NCI-H128 (cell line): ENCODE measurements around the gene CHRND.

Experiments used
- DNase-seq: peaks from one replicate; lab custom pipeline; 2025; ENCODE audit not compliant: unreplicated experiment; lab: John Stamatoyannopoulos, UW

CHRND gene

GRCh38 chr2:232541195-232541960, 15.4 kb downstream of the CHRND start:
- no peak for DNase-seq

DNA sequence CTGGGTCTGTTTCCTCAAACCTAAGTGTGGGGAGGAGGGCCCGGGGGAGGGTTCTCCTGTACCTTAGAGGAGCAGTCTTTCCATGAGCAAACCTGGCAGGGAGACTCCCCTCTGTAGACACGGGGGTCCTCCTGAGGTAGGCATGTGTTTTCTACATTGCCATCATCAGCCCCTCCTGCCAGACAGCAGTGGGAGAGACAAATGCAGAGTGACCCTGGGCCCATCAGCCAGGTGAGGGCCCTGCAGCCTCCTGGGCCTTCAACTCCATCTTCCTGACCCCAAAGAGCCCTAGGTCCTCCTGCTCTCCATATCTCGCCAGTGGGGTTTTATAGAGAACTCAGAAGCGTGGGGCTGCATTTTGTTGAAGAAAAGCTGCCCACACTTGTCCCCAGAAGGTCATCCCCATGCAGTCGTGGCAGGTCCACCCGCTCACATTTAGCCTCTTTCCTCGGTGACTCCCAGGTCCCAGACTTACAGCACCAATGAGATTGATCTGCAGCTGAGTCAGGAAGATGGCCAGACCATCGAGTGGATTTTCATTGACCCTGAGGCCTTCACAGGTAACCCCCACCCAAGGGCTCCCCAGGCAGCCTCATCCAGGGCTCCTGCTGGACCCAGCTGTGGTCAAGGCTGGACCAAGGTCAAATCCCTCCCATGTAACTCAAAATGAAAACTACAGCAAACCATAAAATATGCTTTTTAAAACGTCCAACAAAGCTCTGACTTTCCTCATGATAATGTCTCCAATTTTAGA, 16.2 kb downstream of the CHRND start:
- no peak for DNase-seq

DNA sequence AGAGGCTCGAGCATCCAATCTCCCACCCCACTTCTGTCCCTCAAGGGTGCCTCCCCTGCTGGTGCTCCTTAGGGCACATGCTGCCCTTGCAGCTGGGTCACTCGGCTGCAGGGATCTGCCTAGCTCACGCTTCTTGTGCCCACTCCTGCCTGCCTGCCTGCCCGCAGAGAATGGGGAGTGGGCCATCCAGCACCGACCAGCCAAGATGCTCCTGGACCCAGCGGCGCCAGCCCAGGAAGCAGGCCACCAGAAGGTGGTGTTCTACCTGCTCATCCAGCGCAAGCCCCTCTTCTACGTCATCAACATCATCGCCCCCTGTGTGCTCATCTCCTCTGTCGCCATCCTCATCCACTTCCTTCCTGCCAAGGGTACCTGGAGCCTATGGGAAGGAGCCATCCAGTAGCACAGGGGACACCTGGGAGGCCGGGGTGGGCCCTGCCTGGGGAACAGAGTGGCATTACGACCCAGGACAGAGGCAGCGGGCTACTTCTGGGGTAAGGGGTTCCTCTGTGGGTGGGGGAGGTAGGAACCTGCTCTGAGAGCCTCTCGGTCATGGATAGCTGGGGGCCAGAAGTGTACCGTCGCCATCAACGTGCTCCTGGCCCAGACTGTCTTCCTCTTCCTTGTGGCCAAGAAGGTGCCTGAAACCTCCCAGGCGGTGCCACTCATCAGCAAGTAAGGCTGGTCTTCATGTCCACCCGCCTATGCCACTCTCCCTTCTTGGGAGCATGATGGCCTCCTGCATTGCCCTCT, 16.9 kb downstream of the CHRND start:
- no peak for DNase-seq

DNA sequence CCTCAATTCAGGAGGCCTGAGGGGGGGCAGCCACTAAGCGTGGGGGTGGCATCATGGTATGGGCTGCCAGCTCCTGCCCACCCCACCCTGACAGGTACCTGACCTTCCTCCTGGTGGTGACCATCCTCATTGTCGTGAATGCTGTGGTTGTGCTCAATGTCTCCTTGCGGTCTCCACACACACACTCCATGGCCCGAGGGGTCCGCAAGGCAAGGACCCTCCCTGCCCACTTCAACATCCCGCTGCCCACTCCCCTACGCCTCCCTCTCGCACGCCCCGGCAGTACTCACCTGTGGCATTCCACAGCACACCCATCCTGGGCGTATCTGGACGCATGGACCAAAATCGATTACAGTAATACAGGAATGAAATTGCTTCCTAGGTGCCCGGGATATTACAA, 17.5 kb downstream of the CHRND start:
- no peak for DNase-seq

DNA sequence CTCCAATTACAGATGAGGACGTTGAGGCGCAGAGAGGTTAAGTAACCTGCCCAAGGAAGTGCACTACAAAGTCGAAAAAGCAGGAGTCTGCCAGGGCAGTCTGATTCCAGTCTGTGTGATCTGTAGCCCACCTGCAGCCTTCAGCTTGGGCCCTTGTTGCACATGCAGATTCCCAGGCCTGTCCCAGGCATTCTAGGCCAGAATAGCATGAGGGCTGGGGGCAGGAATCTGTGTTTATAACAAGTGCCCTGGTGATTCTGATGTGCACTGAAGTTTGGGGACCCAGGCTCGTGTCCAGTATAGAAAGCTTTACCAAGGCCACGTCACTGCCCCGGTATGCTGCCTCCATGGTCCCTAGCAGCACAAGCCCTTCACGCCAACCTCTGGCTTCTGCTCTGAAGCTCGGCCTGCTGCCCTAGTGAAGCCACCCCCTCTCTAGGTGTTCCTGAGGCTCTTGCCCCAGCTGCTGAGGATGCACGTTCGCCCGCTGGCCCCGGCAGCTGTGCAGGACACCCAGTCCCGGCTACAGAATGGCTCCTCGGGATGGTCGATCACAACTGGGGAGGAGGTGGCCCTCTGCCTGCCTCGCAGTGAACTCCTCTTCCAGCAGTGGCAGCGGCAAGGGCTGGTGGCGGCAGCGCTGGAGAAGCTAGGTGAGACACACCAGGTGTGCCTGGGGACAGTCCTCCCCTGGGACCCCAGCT, 18.1 kb downstream of the CHRND start:
- DNase-seq = no peak

- DNase-seq = no peak
Observed at GRCh38 chr2:232544674-232545073, 18.7 kb downstream of the CHRND start.

DNA sequence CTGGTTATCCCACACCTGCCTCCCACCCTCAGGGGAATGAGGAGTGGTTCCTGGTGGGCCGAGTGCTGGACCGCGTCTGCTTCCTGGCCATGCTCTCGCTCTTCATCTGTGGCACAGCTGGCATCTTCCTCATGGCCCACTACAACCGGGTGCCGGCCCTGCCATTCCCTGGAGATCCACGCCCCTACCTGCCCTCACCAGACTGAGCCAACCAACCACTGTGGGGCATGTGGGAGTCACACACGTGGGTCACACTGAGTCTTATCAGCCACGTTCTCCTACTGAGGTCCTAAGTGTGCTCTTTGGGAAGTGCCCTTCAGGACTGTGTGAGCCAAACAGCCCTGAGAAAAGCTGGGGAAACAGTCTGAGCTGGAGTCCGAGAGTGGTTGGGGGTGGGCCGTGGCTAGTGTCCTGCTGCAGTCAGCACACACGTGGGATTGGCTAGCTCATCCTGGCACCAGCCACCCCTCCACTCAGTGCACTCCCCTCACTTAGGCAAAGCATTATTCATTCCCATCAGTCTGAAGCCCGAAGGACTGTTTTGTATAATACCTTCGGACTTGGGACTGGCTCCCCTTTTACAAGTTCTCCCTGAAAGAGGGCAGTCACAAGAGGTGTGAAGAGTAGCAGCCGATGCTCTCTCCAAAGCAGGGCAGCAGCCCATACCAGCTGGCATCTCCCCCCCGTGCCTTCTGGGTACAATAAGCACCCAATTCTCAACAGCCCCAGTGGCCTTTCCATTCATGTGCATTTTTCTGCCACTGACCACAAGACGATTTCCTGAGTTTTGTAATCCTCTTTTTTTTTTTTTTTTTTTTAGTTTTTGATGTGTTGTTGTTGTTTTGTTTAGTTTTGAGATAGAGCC, 19.8 kb downstream of the CHRND start:
- no peak for DNase-seq

DNA sequence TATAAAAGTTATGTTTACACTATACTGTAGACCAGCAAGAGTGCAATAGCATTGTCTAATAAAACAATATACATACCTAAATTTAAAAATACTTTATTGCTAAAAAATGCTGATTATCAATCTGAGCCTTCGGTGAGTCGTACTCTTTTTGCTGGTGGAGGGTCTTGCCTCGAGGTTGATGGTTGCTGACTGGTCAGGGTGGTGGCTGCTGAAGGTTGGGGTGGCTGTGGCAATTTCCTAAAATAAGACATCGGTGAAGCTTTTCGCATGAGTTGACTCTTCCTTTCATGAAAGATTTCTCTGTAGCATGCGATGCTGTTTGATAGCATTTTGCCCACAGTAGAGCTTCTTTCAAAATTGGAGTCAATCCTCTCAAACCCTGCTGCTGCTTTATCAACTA, 22.0 kb downstream of the CHRND start:
- DNase-seq = no peak

- no peak for DNase-seq
Observed at GRCh38 chr2:232549655-232550353, 23.8 kb downstream of the CHRND start.

- DNase-seq = peak; percentile 70
Observed at GRCh38 chr2:232550354-232551249, 24.6 kb downstream of the CHRND start, which contains the start of the genes EIF4E2 and TIGD1. Gene EIF4E2, plus strand, starts transcription at chr2:232550689. Its CDS starts 36 bp downstream, at chr2:232550725. Gene TIGD1, minus strand, starts transcription at chr2:232550557. Its CDS starts 675 bp downstream, at chr2:232549882.

- DNase-seq = no peak
Observed at GRCh38 chr2:232551250-232551638, 25.3 kb downstream of the CHRND start.

GRCh38 chr2:232551776-232552175, 25.8 kb downstream of the CHRND start:
- no peak for DNase-seq

DNA sequence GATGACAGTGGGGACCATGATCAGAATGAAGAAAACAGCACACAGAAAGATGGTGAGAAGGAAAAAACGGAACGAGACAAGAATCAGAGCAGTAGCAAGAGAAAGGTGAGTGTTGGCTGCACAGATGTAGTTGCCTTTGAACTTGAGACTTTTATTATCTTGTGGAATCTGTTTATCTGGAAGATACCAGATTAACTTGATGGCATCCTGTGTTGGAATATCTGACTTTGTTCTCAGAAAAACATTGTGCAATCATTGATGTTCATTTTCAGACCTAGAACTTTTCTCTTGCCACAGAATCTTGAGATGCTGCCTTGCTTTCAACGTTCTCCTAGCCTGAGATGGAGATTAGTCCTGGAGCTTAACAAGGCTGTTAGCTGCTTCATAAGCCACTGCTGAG, 30.5 kb downstream of the CHRND start:
- DNase-seq = no peak

GRCh38 chr2:232562515-232563151, 36.7 kb downstream of the CHRND start:
- DNase-seq = no peak

GRCh38 chr2:232563580-232563979, 37.6 kb downstream of the CHRND start:
- DNase-seq = no peak

GRCh38 chr2:232567721-232568120, 41.8 kb downstream of the CHRND start:
- DNase-seq = no peak

DNA sequence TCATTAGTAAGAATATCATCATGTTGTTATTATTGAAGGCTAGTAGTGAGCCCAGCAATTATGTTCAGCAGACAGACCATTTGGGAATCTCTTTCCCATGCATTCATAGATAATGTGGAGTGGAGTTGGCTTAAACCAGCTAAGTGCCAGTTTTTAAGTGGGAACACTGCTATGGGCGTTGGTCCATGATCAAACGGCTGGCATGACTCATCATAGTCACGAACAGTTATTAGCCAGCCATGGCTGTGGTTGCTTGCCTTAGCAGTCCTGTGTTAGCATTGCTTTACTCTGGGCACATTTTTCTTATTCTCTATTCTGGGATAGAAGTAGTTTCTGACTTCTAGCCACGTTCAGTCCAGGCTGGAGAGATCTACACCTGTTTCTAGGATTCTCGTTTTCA, 42.2 kb downstream of the CHRND start:
- DNase-seq = no peak

DNA sequence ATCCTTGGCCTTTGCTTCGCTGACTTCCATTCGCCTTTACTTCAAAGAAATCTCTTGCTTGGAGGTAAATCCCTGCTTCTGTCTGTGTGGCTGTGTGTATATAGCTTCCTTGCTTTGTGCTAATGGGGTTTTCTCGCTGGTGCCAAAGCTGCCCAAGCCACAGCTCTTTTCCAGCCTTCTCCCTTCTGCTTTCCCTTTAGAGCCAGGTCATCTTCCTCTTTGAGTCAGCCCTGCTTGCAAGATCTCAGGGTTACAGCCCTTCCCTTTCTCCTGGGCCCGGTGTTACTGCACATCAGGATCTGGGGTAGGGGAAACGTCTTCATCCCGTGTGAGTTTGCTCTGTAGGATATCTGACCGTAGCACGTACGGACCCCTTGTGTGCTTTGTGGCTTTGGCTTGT, 43.6 kb downstream of the CHRND start:
- DNase-seq = no peak
